ENCODE data around the gene GSE1.

The GSE1 gene

GRCh38 chr16:85574672-85575475 is 38.2 kb upstream of the GSE1 start:
- no peak for FAIRE-seq

- no peak for FAIRE-seq
Measured at GRCh38 chr16:85575920-85576319, 37.2 kb upstream of the GSE1 start.

- FAIRE-seq, result no peak
Measured at GRCh38 chr16:85576944-85577343, 36.2 kb upstream of the GSE1 start.

GRCh38 chr16:85577899-85578598 is 35.1 kb upstream of the GSE1 start:
- FAIRE-seq, result no peak

- no peak for FAIRE-seq
Measured at GRCh38 chr16:85578599-85578948, 34.5 kb upstream of the GSE1 start.

GRCh38 chr16:85579191-85579590 is 33.9 kb upstream of the GSE1 start:
- no peak for FAIRE-seq

GRCh38 chr16:85579923-85580580 is 33.1 kb upstream of the GSE1 start:
- FAIRE-seq, result no peak

GRCh38 chr16:85580684-85581083 is 32.4 kb upstream of the GSE1 start:
- FAIRE-seq, result no peak

- FAIRE-seq, result no peak
Measured at GRCh38 chr16:85582229-85582991, 30.7 kb upstream of the GSE1 start.

- FAIRE-seq, result no peak
Measured at GRCh38 chr16:85583491-85584181, 29.5 kb upstream of the GSE1 start.

GRCh38 chr16:85584267-85584666 is 28.9 kb upstream of the GSE1 start:
- FAIRE-seq, result no peak

GRCh38 chr16:85584819-85585282 is 28.3 kb upstream of the GSE1 start:
- no peak for FAIRE-seq

- no peak for FAIRE-seq
Measured at GRCh38 chr16:85585711-85586110, 27.4 kb upstream of the GSE1 start.

- FAIRE-seq, result no peak
Measured at GRCh38 chr16:85586380-85587104, 26.6 kb upstream of the GSE1 start.

GRCh38 chr16:85587762-85588556 is 25.2 kb upstream of the GSE1 start:
- no peak for FAIRE-seq

GRCh38 chr16:85588562-85589503 is 24.3 kb upstream of the GSE1 start:
- no peak for FAIRE-seq

GRCh38 chr16:85589688-85590505 is 23.2 kb upstream of the GSE1 start:
- no peak for FAIRE-seq

- FAIRE-seq, result no peak
Measured at GRCh38 chr16:85590506-85590832, 22.7 kb upstream of the GSE1 start.

- no peak for FAIRE-seq
Measured at GRCh38 chr16:85591381-85591780, 21.7 kb upstream of the GSE1 start.

Measured in colon (tissue), 2 donors.